Activated T-helper 9 cell treated with anti-CD3 and anti-CD28 coated beads, Interleukin-2, amount 50 U/mL, for 16 hours (primary cell): ENCODE data around the gene LAMP1.
"Not testable (repeated sequence)": the region's sequence is repeated elsewhere in the genome, so short reads cannot be mapped to it uniquely, and the experiment has no call there.

Experiments used
- DNase-seq: peaks from one replicate; pipeline ENCODE4 v3.0.0-alpha.2; 2020; ENCODE audit warnings: low read depth

The LAMP1 gene

GRCh38 chr13:113356596-113356995 lies 59.6 kb downstream of the LAMP1 start:
- DNase-seq: no peak

- no peak for DNase-seq
These were observed 60.5 kb downstream of the LAMP1 start for GRCh38 chr13:113357529-113357928.

GRCh38 chr13:113358653-113359190 lies 61.7 kb downstream of the LAMP1 start:
- DNase-seq: no peak

DNA sequence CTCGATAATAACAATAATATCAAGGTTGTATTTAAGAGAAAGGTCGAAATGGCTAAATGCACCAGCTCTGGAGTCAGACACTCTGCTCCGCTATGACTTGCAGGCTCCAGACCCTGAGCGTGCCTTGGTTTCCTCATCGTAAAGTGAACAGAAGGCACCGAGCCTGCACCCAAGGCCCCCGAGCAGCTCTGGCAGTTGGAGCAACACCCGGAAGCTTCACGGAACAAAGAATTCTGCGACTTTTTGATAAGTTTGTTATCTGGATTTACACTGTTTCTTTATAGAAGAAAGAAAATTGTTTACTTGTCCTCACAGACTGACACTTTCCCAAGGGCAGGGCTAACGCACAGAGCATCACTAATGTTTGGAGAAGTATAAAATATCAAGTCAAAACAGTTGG lies 62.5 kb downstream of the LAMP1 start:
- no peak for DNase-seq

- no peak for DNase-seq
These were observed 63.4 kb downstream of the LAMP1 start for GRCh38 chr13:113360446-113360845.

DNA sequence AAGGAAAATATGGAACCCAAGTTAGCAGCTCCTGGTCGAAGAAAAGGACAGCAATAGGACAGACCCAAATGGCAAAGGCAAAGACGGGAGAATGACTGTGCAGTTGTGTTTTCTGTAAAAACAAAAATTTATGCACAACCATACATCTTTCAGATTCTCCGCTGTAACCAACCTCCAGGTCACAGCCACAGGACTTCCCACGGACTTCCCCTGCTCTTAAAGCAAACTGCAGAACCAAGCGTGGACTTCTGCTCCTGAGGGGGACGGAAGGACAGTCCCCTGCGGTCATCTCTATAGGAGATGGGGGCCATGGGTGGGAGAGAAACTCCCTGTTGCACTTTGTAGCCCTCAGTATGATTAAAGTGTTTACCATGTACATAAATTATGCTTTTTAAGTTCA lies 64.4 kb downstream of the LAMP1 start:
- no peak for DNase-seq

- no peak for DNase-seq
These were observed 67.4 kb downstream of the LAMP1 start for GRCh38 chr13:113364311-113364889.

DNA sequence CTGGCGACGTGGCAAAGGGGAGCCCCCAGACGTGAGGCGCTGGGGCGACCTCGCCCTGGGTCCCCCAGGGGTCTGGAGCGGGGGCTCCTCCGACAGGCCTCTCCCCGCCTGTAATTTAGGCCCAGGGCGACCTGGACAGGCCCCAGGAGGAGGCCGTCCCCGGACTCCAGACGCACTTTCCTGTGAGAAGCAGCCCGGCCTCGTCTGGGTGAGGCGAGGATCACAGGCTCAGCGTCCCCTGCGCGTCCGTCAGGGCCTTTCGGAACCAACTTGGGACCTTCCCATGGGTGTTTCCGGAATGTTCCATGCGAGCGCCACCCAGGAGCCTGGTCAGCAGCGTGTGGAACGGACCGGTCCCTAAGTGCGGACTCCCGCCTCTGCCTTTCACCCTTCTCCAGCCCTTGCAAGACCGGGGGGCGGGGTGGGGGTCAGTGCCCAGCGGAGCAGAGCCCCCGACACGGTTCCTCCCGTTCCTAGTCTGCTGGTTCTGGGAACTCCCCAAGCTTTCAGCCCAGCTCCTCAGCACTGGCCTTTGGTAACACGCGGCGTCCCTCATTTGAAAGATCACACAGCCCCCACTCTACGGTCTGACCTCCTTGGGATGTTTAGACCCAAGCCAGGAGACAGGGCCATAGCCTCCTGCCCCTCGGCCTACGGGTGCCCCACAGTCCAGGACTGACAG lies 68.0 kb downstream of the LAMP1 start:
- DNase-seq: no peak

DNA sequence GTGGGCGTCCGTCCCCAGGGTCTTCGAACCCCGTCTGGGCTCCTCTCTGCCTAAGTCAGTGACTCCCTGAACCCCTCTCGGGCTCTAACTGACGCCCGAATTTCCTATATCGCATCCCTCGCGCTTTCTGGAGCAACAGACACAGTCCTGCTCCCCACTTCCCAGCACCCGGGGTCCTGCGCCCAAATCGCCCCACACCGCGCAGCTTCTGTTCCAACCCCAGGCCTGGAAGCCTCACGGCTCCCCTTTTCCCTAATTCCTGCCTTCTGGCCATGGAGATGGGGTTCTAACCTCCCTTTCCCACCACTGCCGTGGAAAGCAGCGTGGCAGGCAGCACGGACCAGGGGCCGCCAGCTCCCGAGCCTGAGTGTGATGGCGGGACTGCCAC lies 68.5 kb downstream of the LAMP1 start:
- no peak for DNase-seq

DNA sequence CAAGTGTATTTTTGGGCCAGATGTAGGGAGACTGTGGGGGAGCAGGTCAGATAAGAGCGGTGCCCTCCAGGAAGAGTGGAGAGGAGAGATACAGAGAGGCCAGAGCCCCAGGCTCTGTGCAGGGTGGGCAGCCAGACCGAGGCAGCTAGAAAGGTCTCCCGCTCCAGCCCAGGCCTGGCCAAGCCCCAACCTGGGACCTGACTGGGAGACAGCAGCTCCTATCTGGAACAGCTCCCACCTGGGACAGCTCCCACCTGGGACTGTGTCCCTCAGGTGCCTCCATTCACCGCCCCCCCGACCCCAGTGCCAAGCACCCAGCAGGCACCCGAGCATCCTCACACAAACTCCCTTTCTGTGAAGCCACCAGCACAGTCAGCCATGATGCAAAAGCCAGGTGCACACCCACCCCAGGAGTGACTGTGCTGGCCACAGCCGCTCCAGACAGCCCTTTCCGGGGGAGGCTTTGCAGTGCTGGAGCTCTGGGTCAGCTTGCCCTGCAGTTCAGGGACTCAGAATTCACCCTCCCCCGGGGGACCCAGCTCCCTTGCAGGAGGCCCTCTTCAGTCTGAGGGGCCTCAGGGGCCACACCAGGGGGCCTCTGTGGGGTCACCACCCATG lies 69.0 kb downstream of the LAMP1 start:
- DNase-seq: no peak

DNA sequence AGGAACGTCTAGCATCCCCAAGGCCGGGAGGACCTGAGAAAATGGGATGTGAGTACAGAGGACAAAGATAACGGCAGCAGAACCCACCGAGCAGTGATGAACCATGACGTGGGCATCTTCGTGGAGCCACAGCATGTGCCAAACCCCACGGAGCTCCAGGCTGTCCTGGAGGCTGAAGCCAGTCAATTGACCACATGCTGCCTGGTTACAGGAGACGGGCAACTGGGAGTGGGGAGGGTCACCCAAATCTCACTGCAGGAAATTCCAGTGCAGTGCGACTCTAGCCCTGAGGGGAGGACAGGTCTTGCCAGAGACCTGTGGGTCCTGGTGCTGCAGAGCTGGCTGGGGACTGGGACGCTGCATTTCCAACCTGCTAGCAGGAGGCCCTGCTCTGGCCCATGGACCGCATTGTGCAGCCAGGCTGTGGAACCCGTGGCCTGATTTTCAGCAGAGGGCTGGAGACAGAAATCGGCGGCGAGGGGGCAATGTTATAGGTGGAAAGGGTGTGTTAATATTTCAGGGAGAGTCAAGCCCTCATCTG lies 70.1 kb downstream of the LAMP1 start:
- DNase-seq: no peak

- no peak for DNase-seq
These were observed 70.7 kb downstream of the LAMP1 start for GRCh38 chr13:113367771-113368170.

DNA sequence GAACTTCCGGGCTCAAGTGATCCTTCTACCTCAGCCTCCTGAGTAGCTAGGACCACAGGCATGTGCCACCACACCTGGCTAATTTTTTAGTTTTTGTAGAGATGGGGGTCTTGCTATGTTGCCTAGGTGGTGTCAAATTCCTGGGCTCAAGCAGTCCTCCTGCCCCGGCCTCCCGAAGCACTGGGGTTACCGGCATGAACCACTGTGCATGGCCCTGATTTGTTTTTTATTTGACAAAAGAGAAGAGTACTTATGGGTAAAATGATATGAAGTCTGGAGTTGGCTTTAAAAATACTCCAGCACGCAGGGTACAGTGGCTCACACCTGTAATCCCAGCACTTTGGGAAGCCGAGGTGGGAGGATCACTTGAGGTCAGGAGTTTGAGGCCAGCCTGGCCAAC lies 71.3 kb downstream of the LAMP1 start:
- not testable (repeated sequence) for DNase-seq

GRCh38 chr13:113369189-113369588 lies 72.2 kb downstream of the LAMP1 start:
- no peak for DNase-seq

- DNase-seq: no peak
These were observed 72.8 kb downstream of the LAMP1 start for GRCh38 chr13:113369881-113370280.

DNA sequence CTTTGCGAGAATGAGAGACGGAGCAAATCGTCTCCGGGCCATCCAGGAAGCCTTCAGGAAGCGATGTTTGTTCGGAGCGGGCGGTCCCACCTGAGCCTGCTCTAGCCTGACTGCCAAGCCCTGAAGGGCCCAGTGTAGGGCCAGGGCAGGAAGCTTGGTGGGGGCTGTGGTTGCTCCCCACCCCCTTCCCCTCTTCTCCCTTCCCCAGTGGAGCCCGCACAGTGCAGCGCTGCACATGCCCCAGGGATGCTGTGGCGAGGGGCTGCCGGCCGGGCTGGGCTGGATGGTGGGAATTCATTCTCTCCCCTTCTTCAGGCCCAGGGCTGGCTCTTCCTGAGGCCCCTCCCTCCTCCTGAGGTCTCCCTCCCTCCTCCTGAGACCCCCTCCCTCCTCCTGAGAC lies 74.0 kb downstream of the LAMP1 start:
- DNase-seq: no peak

DNA sequence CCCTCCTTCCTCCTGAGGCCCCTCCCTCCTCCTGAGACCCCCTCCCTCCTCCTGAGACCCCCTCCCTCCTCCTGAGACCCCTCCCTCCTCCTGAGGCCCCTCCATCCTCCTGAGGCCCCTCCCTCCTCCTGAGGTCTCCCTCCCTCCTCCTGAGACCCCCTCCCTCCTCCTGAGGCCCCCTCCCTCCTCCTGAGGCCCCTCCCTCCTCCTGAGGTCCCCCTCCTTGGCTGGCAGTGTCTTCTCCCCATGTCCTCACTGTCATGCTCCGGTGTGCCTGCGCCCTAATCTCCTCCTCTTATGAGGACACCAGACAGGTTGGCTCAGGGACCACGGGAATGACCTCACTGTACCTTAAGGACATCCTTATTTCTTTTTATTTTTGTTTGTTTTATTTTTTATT lies 74.7 kb downstream of the LAMP1 start:
- not testable (repeated sequence) for DNase-seq
